HG03457 (cell line): ENCODE measurements around the gene MCM9.

Experiments
- ATAC-seq: cut with Tn5 transposase; IDR thresholded peaks from one replicate; pipeline ENCODE4 v1.9.1; 2021; ENCODE audit warnings: moderate number of reproducible peaks; ENCODE audit not compliant: unreplicated experiment

MCM9 gene

DNA sequence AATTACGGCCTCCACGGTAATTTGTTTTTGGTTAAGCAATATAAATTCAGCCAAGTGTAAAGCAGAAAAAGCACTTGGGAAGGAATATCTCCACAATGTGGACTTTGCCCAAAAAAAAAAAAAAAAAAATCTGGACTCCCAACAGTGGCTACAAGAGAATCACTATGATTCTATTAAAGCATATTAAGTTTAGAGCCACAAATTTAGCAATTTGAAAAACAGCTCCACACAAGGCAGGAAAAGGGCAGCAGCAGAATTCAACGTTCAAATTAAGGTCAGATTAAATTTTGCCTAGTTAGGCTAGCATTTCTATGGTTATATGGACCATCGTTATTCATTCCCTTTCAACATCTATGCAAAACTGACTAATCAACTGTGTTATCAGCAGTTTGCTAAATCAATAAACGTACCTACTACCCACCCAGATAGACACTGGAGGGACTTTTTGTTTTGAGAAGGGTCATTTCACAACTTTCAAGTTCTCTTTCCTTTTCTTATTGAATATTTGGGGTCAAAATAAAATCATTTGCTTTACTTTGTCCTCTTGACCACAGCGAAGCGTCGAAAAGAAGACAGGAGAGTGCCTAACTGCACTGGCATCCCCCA lies 1.0 kb downstream of the MCM9 start:
- peak; percentile 1 for ATAC-seq

DNA sequence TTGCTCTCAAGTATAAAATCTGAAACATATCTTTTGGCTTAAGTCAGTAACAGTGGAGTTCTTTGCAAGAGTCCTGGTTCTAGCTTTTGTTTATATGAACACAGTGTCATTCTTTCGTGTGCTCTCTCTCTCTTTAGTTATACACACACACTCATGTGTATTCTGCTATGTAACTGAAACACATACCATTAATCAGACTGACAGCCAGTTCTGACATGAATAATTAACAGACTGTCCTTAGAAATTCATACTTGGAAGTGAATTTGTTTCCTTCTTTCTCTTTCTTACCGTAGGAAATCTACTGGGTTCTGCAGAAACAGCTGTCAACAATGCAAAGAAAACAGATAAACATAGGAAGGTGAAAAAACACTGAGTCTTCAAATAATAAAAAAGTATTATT lies 2.5 kb downstream of the MCM9 start:
- ATAC-seq = no peak

DNA sequence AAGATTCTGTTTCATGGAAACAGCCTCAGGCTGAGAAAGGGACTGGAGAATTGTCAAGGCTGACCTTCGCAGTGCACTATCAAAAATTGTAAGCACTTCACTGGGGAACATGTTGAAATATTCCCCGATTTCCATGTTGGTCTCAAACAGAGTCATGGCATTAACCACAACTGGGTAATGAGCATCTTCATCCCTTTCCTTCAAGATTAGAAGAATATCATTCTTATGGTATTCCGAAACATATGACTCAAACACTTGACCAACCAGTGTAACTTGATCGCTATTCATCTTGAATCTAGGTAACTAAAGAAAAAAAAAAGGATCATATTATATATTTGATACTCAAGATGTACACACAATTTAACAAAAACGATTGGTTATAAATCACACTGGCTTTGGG lies 3.5 kb downstream of the MCM9 start:
- no peak for ATAC-seq

DNA sequence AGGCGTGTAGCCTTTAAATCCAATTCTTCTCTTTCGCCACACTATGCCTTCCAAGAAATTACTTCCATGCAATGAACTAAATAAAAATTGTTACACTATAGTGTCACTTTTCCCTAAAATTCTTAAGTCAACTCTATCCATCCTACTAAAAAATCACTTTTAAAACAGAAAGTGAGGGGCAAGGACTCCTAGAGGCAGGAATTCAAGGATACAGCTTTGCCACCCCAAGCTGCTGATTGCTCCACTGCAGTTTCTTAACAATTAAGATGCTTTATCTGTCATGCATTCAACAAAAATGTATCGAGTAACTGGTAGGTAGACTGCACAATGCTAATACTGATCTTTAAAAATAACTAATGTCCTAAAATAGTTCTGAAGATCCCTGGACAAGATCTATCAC lies 4.3 kb downstream of the MCM9 start:
- no peak for ATAC-seq

DNA sequence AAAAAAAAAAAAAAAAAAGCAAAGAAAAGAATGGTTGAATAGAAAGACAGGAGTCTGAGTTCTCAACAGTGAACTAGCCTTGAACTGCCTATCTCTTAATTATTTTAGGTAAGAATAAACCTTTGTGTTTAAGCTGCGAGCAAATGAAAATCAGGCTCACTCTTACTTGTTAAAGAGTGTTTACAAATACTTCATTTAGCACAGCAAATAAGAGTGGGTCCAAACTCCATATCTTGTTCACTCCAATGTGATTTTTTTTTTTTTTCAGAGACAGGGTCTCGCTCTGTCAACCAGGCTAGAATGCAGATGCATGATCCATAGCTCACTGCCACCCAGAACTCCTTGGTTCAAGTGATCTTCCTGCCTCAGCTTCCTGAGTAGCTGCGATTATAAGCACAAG lies 11.9 kb downstream of the MCM9 start:
- no peak for ATAC-seq

DNA sequence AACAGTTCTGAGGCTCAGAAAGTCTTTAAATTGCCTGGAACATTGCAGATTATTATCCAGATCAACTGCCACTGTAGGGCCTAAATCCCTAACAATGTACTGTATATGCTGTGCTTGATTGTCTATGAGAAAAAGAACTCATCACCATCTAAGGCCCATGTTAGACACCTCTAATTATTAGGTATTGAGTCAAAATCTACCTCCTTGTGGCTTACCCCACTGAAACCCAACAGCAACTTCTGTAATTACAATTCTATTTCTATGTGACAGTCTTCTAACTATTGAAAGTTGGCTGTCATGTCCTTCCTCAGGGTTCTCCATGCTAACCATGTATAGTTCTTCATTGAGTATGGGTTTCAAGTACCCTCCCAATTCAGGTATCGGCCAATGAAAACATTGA lies 13.9 kb downstream of the MCM9 start:
- ATAC-seq = no peak

DNA sequence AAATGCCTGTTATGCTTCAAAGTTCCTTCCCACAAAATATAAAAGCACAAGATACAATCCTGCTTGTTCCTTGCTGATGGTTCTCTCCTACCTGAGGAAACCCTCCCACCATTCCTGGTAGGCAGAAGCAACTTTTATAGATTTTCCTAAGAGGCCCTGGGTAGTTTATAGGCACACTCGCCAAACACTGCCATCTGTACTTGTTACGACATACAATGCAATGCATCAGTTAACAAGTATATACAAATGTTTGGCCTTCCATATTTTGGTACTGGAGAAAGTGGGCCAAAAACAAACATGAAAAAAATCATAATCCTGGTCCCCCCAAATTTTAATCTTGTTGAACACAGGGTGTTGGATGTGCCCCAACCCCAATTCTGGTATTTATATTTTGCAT lies 16.6 kb downstream of the MCM9 start:
- no peak for ATAC-seq

DNA sequence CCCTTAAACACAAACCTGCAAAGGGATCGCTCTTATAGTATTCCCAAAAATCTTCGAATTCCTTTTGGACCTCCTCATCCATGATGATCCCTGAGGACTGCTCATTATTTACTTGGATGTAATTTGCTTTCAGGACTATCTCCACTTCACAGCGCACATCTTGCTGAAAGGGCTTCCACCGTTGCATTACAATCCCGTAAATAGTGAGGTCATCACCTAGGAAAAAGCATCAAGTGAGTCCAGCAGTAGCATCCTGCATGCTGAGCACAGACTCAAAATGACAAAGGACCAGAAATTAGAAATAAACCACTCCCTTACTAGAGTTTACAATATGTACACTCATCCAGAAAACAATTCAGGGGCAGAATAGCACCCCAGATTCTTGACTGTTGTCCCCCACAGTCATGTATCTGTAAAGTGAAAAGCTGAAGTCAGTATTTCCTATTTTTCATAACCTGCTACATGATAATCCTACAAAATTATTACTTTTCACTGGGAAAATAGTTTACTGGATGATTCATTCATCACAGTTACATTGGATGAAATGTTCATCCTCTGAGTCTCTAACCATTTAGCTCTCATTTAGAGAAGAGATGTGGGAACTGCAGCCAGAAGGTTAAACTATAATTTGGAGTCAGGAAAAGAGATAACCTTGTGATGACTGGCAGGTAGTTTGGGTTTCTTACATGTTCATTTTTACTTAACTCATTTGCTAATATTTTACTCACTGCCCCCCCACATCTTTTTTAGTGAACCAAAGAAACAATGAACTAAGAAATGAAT lies 17.2 kb downstream of the MCM9 start:
- ATAC-seq = no peak

DNA sequence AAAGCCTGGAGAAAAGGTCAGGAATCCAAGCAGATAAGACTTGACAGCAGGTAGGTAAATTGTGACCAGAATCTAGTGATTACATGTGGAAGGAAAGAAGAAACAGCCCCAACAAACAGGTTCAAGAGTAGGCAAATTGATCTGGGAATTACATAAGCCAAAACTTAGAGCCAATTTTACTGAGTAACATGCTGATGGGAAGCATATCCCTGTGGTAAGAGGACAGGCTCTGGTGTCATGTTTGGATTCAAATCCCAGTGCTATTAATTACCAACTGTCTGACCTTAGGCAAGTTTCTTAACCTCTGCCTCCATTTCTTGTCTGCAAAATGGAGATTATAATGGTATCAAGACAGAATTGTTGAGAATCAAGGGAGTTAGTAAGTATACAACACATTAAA lies 20.4 kb downstream of the MCM9 start:
- ATAC-seq = no peak

DNA sequence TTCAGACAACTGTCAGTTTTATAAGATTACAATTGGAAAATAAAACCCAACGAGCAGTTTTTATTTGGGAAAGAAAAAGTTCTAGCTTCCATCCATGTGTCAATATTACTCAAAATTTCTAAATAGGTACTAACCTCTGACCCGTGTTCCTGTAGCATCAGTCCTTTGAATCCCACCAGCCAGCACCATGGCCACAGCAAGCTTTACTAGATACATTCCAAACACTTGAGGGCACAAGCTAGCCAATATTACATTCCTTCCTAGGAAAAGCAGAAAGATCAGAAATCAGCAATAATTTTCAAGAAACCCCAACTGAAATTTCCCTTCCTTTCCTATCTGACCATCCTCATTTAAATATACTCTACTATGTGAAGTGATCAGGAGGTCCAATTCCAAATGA lies 21.8 kb downstream of the MCM9 start:
- ATAC-seq = no peak

DNA sequence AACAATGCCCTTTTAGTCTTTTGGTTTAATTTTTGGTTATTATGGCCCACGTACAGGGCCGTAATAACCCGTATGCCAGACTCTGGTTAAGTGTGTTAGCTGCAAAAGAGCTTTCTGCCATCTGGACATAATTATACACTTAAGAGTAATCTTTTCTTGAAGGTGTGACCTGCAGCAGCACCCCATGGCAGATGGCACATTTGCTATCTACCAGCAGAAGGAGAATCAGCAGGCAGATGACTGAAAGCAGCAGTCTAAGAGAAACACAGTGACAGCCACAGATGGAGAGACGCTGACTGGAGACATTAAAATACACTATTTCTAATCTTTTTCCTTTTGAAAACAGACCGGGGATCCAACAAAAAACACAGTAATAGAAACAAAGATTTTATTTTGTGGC lies 22.3 kb downstream of the MCM9 start:
- ATAC-seq = no peak

DNA sequence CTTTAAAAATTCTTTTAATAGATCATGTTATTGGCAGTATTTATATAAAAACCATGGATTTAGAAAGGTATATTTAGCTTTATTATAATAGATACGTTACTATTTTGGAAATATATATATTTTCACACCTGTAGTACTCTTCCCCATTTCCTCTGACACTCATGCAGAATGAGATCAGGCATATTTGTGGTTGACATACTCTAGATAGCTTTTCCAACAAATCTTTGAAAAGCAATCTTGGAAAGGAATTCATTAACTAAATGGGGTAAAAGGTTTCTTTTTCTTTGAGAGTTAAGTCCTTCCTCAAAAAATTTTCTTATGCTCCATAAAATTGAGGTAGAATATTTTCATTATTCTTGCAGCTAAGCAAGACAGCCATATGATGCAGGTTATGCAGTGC lies 26.5 kb downstream of the MCM9 start:
- ATAC-seq = no peak

DNA sequence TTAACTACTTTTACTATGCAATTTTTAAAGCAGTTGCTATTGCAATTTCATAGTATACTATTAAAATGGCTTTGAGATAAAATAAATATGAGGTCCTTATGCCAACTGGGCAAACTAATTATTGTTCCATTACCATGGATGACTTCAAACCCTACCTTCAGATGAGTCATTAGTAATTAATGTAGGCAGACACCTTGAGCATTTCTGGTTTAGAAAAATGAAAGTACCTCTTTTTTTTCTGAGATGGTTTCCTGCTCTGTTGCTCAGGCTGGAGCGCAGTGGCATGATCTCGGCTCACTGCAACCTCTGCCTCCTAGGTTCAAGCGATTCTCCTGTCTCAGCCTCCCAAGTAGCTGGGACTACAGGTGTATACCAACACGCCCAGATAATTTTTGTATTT lies 29.1 kb downstream of the MCM9 start:
- no peak for ATAC-seq

DNA sequence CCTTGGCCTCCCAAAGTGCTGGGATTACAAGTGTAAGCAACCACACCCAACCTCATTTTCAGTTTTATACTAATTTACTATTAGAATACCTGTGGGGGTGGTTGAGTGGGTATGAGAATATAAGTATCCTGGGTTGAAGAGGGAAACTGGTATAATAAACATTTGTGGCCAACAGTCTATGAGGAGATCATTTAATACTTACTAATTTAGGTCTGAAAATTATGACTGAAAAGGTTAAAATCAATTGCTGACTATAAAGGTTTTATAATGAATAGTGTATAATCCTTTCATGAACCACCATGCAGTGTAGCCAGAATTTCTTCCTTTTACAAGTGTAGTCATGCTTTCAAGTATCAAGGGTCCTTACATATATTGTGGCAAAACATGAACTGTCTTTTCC lies 29.9 kb downstream of the MCM9 start:
- ATAC-seq = no peak

DNA sequence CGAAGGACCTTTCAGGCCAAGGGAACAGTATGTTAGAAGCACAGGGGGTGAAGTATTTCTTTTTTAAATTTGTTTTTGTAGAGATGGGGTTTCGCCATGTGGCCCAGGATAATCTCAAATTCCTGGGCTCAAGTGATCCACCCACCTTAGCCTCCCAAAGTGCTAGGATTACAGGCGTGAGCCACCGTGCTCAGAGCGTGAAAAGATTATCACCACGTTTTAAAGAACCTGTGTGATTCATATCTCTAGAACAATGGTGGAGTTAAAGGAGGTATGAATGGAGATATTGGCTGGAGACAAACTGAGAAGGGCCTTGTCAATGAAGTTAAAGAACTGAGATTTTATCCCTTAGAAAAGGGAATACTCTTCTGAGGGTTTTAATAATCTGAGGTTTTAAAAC lies 31.3 kb downstream of the MCM9 start:
- ATAC-seq = no peak

DNA sequence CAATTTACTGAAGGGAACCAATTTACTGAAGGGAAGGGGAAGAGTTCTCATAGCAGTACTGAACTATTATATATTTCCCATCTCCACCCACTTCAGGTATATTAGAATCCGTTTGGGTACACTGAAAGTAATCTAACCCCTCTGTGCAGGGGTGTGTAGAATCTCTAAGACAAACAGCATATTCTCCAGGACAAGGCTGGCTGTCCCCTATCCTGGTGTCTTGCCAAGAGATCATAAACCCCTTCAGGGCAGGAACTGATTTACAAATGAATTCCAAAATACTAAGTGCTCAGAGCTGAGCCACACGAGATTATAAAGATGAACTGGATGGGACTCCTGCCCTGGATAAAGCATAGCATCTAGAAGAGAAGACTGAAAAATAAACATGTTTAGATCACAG lies 31.8 kb downstream of the MCM9 start:
- no peak for ATAC-seq

DNA sequence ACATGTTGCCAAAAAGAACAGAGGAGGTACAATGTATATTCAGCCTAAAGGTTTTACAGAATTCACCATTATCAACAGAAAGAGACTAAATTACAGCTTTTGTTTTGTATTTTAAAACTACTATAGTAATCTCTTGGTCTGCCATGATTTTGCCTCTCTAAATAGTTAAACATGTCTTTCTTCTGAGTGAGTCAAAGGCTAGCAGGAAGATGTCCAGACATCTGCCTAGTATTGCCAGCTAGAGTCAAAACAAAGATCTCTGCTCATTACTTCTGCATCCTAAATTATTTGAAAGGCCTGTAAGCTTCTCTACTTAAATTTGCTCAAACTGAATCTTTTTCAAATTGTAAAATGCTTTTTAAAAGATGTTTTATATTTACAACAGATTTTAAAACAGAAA lies 32.2 kb downstream of the MCM9 start:
- no peak for ATAC-seq

DNA sequence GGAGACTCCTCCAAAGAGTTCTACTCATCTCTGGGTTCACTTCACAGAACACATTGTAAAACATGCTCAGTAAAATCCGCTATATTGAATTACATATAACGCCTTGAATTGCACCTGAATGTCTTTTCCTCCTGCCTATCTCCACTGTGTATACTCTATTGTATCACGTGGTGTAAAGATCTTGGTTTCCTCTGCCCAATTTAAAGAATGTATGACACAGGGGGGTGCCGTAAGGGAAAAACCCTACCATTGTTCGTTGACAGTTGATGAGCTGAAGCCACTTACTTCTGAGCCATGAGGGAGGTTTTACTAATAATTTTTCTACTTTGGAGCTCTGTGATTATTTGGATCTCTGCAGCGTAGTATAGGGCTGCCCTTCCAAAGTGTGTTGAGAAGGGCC lies 35.0 kb downstream of the MCM9 start:
- no peak for ATAC-seq

DNA sequence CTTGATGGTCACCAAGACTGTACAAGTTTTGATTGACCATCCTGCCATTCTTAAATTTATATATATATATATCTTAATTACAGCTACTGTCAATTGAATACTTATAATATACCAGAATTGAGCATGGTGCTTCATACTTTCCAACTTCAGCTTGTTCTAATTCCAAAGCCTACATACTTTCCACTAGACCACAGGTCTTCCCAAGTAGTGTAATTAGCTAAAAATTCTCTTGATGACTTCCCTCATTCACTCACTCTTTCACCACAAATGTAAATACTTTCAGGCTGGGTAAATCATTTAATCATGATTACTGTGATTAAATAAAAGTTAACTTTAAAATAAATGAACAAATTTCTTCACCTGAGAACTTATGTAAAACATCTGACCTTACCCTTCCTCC lies 37.6 kb downstream of the MCM9 start:
- no peak for ATAC-seq

DNA sequence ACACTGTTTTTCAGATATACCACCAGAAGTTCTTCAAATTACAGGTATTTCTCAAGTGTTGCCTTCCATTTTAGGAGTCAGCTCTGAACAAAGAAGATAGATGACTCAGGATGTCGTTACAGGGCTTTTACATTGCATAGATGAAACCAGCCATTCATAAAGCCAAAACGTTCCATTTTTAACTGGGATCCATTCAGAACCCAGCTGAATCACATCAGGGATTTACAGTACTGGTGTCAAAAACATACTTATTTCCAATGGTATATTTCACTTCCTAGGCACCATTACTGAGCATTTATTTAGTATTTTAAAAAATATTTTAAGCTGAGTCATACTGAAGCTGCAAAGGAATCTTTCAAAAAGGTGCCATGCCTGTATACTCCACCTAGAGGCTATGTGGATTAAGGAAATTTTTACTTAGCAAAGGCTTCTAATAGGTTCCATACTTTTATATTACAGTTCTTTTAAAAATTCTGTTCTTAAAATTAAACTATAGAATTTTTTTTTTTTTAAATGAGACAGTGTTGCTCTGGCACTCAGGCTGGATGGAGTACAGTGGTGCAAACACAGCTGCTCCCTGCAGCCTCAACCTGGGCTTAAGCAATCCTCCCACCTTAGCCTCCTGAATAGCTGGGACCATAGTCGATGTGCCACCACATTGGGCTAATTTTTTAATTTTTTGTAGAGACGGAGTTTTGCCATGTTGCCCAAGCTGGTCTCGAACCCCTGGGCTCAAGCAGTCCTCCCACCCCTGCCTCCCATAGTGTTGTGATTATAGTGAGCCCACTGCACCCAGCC lies 38.4 kb downstream of the MCM9 start:
- ATAC-seq = no peak

DNA sequence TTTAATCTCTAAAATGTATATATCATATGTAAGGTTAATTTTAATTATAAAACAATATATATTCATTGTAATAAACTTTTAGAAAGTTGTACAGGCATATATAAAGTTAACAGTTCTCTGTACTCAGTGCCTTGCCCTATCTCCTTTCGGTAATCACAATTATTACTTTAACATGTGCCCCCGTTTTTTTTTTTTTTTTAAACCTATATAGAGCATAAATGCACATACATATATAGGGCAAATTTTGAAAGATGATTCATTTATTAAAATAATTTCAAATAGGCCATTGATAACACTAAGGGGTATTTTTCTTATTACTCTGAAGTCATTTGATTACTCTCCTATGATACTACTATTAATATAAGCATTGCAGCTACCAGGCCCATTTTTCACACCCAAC lies 39.1 kb downstream of the MCM9 start:
- ATAC-seq = no peak

DNA sequence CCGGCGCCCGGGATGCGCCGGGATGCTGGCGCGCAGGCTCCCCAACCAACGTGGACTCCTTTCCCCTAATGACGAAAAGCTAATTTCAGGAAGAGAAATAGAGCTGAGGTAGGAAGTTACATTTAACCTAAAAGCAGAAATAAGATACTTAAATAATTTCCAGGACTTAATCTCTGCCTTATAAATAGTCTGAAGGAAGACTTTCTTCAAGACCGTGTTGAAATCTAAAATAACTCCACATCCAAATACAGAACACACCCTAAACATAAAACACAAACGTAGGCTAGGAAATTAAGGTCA lies 39.7 kb downstream of the MCM9 start:
- no peak for ATAC-seq
